Thyroid gland (tissue), 4 donors: ENCODE data around the gene SLC8B1. TPM values are rescaled to one million over a fixed set of nuclear protein-coding genes. Genes with fewer than 3 reads are reported as not detected.

Source experiments
- DNase-seq, 2 donors: peaks; one replicate each; pipeline ENCODE4 v3.0.0-alpha.2; 2019
- H3K27ac ChIP-seq, 3 donors: fragments of 200-600 bp; sonication (generic); 1 replicate in 2 of 3; 2 replicates in 1 of 3; pipeline ENCODE4 v1.5.1; 2016 to 2019; ENCODE audit warnings: mild to moderate bottlenecking in 1 of 3, moderate library complexity in 1 of 3
- H3K27me3 ChIP-seq: fragments of 200-600 bp; sonication (generic); one replicate; pipeline ENCODE4 v1.5.1; 2019
- H3K36me3 ChIP-seq, 2 donors: fragments of 200-600 bp; sonication (generic); one replicate each; pipeline ENCODE4 v1.5.1; 2016 to 2019
- H3K4me1 ChIP-seq, 2 donors: fragments of 200-600 bp; sonication (generic); one replicate each; pipeline ENCODE4 v1.5.1; 2017 to 2019
- H3K4me3 ChIP-seq, 3 donors: fragments of 200-600 bp; sonication (generic); replicated peaks in 1 of 3; 1 replicate in 2 of 3; 2 replicates in 1 of 3; pipeline ENCODE4 v1.5.1; 2016; ENCODE audit warnings: mild to moderate bottlenecking in 1 of 3
- H3K9me3 ChIP-seq: fragments of 200-600 bp; sonication (generic); one replicate; pipeline ENCODE4 v1.5.1; 2017
- POLR2A ChIP-seq, 2 donors: fragments of 450-650 bp; IDR thresholded peaks; one replicate each; pipeline ENCODE4 v1.6.1; 2017; ENCODE audit warnings: antibody characterized with exemption in 2 of 2, mild to moderate bottlenecking in 2 of 2, moderate library complexity in 1 of 2
- WGBS, 2 donors: methylation state at CpG; one replicate each; pipeline ENCODE4 v1.1.5; 2017; 5-methylcytosine and 5-hydroxymethylcytosine counted together
- intact Hi-C: fragments of 100-400 bp; cut with DNase I; formaldehyde crosslinking; loops from one replicate; pipeline ENCODE4 v1.15.1; 2023
- total RNA-seq, 4 donors: library from RNA; depleted of rRNA; stranded (reverse); fragments of >200 nt; gene quantifications; one replicate each; pipeline ENCODE4 v1.2.3, GENCODE V29; 2016
- TF ChIP-seq, protein P1 (sequence below), 6 experiments: fragments of 200-600 bp in 3 of 6; fragments of 450-650 bp in 3 of 6; sonication (generic) in 3 of 6; IDR thresholded peaks; one replicate each; pipeline ENCODE4 v1.5.1; 2016 to 2019; ENCODE audit warnings: antibody characterized with exemption in 6 of 6, mild to moderate bottlenecking in 2 of 6, inconsistent platforms in 1 of 6, moderate library complexity in 1 of 6

SLC8B1 gene
- total RNA-seq, 4 donors from 2014 or later, result 23.3 to 50.5 (median 30.7) TPM

DNA sequence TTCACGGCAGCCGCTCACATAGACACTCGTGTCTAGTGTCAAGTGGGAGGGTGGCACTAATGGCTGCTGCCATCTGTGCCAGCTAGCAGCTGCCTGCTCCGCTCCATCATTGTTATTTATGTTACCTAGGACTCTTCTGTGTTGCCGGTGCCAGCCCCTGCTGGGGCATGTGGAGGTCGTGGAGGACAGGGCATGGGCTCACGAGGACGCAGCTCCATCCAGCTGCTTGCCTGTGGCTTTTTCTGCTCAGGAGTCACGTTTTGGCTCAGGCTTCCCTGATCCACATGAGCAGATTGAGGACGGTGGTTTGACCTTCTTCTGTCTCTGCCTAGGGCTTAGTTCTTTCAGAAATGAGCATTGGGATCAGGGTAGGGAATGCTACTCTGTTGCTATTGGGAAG lies 82.4 kb downstream of the SLC8B1 start:
- no peaks in the 10 kb centered on the region for H3K27me3 ChIP-seq
- DNase-seq, result no peak
- intact Hi-C loops, result no loop called here
- no peaks in the 10 kb centered on the region for H3K9me3 ChIP-seq
- no peak overlapping the region for H3K4me3 ChIP-seq
- 89 to 93% methylated on average over 10 of the region's 10 CpGs for WGBS, 2 donors
- H3K4me1 ChIP-seq, result peaks cover 10 to 12% of the 10 kb centered on the region in 2 donors
- peaks cover 3 to 4% of the 10 kb centered on the region in 2 donors for H3K36me3 ChIP-seq
- TF ChIP-seq, protein P1, sequence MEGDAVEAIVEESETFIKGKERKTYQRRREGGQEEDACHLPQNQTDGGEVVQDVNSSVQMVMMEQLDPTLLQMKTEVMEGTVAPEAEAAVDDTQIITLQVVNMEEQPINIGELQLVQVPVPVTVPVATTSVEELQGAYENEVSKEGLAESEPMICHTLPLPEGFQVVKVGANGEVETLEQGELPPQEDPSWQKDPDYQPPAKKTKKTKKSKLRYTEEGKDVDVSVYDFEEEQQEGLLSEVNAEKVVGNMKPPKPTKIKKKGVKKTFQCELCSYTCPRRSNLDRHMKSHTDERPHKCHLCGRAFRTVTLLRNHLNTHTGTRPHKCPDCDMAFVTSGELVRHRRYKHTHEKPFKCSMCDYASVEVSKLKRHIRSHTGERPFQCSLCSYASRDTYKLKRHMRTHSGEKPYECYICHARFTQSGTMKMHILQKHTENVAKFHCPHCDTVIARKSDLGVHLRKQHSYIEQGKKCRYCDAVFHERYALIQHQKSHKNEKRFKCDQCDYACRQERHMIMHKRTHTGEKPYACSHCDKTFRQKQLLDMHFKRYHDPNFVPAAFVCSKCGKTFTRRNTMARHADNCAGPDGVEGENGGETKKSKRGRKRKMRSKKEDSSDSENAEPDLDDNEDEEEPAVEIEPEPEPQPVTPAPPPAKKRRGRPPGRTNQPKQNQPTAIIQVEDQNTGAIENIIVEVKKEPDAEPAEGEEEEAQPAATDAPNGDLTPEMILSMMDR (IDR thresholded peaks at IDR 0.05), result no peak
- no peak for TF ChIP-seq POLR2A (IDR thresholded peaks at IDR 0.05)
- peak overlapping the region in 1 of 3 donors; percentile 13 for H3K27ac ChIP-seq

DNA sequence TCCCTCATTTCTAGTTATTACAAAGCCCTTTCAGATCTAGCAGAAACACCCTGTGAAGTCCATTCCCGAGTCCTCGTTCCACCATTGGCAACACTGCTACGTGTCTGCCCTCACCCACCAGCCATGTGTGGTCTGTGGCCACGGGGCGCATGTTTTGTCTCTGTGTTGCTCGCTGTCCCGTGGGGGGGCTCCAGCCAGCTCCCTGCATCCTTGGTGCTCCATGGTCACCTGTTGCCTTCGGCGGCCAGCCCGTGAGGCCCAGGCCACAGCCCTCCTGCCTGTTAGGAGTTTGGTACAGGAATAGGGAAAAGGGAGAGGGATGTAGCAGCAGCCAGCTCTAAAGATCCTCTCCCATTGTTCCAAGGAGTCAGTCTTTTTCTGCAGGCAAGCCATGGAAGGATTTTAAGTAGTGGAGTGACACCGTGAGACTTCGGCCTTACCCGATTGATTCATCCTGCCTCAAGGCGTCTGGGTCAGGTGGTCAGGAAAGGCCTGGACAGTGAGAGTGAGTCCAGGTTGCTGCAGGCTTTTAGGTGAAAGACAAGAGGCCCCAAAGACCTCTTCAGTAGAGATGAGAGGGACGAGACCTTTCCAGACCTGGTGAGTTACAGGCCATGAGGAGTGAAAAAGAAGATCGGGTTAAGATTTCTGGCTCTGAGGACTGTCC lies 83.4 kb downstream of the SLC8B1 start:
- Histone ChIP-seq H3K9me3 (no peaks in the 10 kb centered on the region), H3K36me3 (peaks cover 3 to 4% of the 10 kb centered on the region in 2 donors), H3K27ac (no peak overlapping the region), H3K27me3 (no peaks in the 10 kb centered on the region), H3K4me3 (no peak overlapping the region), H3K4me1 (peaks cover 19 to 22% of the 10 kb centered on the region in 2 donors)
- intact Hi-C loops, result no loop called here
- no peak for DNase-seq
- no peak for TF ChIP-seq POLR2A (IDR thresholded peaks at IDR 0.05)
- TF ChIP-seq, protein P1 (IDR thresholded peaks at IDR 0.05), result no peak
- 93 to 99% methylated on average over 14 to 16 of the region's 16 CpGs for WGBS, 2 donors

DNA sequence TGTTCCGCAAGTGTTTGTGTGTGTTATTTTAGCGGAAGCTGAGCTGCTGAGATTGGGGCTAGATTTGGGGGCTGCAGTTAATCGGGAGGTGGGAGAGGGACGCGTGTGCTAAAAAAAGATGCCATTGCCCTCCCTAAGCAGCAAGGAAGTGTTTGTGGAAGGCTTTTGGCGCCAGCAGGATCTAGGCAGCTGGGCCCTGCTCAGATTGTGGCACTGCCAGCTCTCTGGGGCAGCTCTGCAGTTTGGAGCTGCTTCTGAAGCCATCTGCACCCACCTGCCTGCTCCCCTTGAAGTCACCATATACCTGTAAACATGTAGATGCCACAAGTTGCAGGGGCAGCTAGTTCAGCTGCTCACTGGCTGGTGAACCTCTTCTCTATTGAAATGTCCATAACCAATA lies 84.9 kb downstream of the SLC8B1 start:
- H3K4me1 ChIP-seq, result peaks cover 32 to 35% of the 10 kb centered on the region in 2 donors
- TF ChIP-seq, protein P1 (IDR thresholded peaks at IDR 0.05), result no peak
- TF ChIP-seq POLR2A (IDR thresholded peaks at IDR 0.05), result no peak
- no peaks in the 10 kb centered on the region for H3K27me3 ChIP-seq
- H3K4me3 ChIP-seq, result no peak overlapping the region
- no peak overlapping the region for H3K27ac ChIP-seq
- intact Hi-C loops, result no loop called here
- 92 to 93% methylated on average over 6 of the region's 6 CpGs for WGBS, 2 donors
- no peaks in the 10 kb centered on the region for H3K9me3 ChIP-seq
- DNase-seq, result no peak
- H3K36me3 ChIP-seq, result peaks cover 3 to 4% of the 10 kb centered on the region in 2 donors

DNA sequence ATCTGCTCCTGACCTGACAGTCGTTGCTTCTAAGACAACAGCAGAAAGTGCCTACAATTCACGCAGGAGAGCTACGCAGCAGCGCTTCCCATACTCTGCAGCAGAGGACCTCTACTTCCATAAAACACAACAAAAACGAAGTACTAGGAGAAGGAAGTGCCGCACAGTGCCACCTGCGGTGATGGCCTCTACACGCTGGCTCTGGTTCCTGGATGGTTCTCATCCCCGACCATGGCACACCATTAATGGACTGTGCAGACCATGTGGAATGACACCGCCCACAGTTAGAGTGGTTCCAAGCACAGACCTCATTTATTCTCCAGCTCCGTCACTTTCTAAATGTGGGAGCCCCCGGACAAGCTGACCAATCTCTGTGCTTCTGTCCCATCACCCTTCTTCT lies 85.4 kb downstream of the SLC8B1 start:
- intact Hi-C loops, result no loop called here
- H3K27ac ChIP-seq, result no peak overlapping the region
- no peaks in the 10 kb centered on the region for H3K27me3 ChIP-seq
- H3K4me3 ChIP-seq, result no peak overlapping the region
- WGBS, 2 donors, result 90 to 95% methylated on average over 12 of the region's 12 CpGs
- TF ChIP-seq, protein P1 (IDR thresholded peaks at IDR 0.05), result no peak
- no peak for TF ChIP-seq POLR2A (IDR thresholded peaks at IDR 0.05)
- DNase-seq, result no peak
- no peaks in the 10 kb centered on the region for H3K9me3 ChIP-seq
- H3K4me1 ChIP-seq, result peaks cover 37 to 40% of the 10 kb centered on the region in 2 donors
- peaks cover 3 to 4% of the 10 kb centered on the region in 2 donors for H3K36me3 ChIP-seq

DNA sequence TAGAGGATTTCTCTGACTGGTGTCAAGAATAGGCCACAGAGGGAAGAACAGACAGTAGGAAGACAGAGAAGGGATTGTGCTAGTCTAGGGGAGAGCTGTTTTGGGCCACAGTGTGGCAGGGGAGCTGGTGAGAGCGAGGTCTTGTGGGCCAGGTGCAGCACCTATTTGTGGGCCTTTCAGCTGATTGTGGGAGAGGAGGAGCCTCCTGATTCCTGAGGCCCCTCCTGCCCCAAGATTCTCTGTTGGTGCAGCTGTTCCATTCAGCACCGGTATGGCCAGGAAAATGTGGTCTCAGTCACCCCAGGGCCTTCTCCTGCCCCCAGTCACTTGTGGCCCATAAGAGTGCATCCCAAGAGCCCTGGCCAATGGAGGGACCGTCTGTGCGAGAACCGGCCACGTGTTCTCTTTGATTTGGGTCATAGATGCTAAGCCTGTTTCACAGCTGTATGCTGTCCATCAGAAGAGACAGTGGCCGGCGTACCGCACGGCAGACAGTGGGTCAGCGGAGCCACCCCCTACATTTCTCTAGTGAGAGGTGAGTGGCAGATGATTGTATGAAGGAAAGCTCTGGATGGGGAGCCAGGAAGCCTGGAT lies 86.0 kb downstream of the SLC8B1 start:
- Histone ChIP-seq H3K36me3 (peaks cover 3 to 4% of the 10 kb centered on the region in 2 donors), H3K9me3 (no peaks in the 10 kb centered on the region), H3K27me3 (no peaks in the 10 kb centered on the region), H3K4me3 (no peak overlapping the region), H3K27ac (peak overlapping the region; percentile 96 to 98 (median 96)), H3K4me1 (peaks cover 41 to 46% of the 10 kb centered on the region in 2 donors)
- 94 to 96% methylated on average over 11 of the region's 11 CpGs for WGBS, 2 donors
- intact Hi-C loops, result no loop called here
- DNase-seq, result no peak
- no peak for TF ChIP-seq POLR2A (IDR thresholded peaks at IDR 0.05)
- TF ChIP-seq, protein P1 (IDR thresholded peaks at IDR 0.05), result no peak
